ENCODE results near the gene ZNF487. TPM values are rescaled to one million over a fixed set of nuclear protein-coding genes. Genes with fewer than 3 reads are reported as not detected.
A peak's percentile ranks its signal among the peaks of the same experiment; 100 is the strongest.

ZNF487 gene
- total and polyA plus RNA-seq, 2 of the 13 experiments (the other 11 are each of a cell fraction or from before 2014, with no cell fraction given) = 7.4 to 8.8 TPM

- no peak for TF ChIP-seq SIX1 (CRISPR knock-in tag; IDR thresholded peaks at IDR 0.05; ENCODE audit: borderline replicate concordance)
- no peak for TF ChIP-seq HMGXB3 (CRISPR knock-in tag; IDR thresholded peaks at IDR 0.05; ENCODE audit: borderline replicate concordance)
- no peak; the same call in 1 of the 2 replicates for TF ChIP-seq SSRP1 (CRISPR knock-in tag; IDR thresholded peaks at IDR 0.05)
- no peak for TF ChIP-seq ZNF260 (CRISPR knock-in tag; IDR thresholded peaks at IDR 0.05; ENCODE audit: borderline replicate concordance, low read depth)
- no peak for TF ChIP-seq CENPX (CRISPR knock-in tag; IDR thresholded peaks at IDR 0.05)
- TF ChIP-seq RNF2 (conservative IDR thresholded peaks at IDR 0.05; ENCODE audit: low read depth) = peak; percentile 82
- TF ChIP-seq HNRNPH1 (optimal IDR thresholded peaks at IDR 0.05; ENCODE audit: low read depth, low read length) = no peak
- TF ChIP-seq KAT8 (CRISPR knock-in tag; IDR thresholded peaks at IDR 0.05) = no peak
- no peak for TF ChIP-seq AKNA (CRISPR knock-in tag; IDR thresholded peaks at IDR 0.05; ENCODE audit: borderline replicate concordance)
- TF ChIP-seq KIAA2018 (CRISPR knock-in tag; IDR thresholded peaks at IDR 0.05; ENCODE audit: borderline replicate concordance) = no peak
These were observed 40.6 kb upstream of the ZNF487 start (continued) for GRCh38 chr10:43396061-43396927.

Measured in HepG2 (cell line).